ENCODE results near the gene DMC1.
"Not testable (repeated sequence)": the region's sequence is repeated elsewhere in the genome, so short reads cannot be mapped to it uniquely, and the experiment has no call there.

The DMC1 gene, protein sequence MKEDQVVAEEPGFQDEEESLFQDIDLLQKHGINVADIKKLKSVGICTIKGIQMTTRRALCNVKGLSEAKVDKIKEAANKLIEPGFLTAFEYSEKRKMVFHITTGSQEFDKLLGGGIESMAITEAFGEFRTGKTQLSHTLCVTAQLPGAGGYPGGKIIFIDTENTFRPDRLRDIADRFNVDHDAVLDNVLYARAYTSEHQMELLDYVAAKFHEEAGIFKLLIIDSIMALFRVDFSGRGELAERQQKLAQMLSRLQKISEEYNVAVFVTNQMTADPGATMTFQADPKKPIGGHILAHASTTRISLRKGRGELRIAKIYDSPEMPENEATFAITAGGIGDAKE

DNA sequence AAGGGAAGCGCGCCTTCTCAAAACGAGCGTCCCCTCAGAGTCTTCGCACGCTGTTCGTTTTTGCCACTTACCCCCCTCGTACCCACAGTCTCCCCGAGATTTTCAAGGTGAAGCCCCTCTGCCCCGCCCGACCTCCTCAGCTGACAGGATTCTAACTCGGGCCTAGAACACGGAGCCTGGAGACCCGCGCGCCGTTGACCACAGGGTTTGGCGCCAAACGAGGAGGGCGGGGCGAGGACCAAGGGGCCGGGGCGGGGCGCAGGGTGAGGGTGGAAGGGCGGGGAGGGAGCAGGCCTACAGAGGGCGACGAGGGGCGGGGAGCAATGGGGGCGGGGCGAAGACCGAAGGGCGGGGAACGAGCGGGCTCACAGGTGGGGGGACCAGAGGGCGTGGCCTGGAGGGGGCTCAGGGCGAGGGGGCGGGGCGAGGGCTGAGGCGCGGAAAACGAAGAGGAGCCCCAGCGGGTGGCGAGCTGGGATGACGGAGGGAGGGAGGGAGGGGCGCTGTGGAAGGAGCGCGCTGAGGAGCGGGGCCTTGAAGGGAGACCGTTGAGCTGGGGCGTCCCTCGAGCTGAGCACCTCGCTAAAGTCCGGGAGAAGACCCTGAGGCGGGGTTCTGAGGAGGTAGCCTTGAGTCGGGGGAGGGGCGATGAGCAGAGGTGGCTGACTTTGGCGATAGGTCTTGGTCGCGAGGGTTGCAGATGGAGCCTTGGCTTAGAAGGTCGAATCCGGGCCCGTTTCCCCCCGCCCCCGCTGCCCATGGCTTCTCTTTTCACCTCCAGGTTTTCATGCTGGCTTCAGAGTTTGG is at the start of gene DMC1:
Gene DMC1 (minus strand): TSS at position 212 of the 807 bp plus-strand sequence. CDS start 1,927 bp downstream, outside the sequence.
- peak; percentile 96 for DNase-seq

DNA sequence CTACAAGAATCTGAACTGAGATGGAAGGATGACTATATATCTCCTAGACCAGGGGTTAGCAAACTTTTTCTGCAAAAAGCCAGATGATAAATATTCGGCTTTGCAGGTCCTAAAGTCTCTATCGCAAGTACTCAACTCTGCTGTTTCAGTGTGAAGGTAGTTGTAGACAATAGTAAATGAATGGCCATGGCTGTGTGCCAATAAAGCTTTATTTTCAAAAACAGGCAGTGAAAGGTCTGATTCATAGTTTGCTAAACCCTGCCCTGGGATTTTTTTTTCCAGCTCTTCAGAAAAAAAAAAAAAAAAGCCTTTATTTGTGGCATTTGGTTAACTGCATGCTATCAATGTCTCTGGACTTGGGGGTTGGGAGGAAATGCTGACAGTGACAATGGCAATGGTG is 48.7 kb upstream of the DMC1 start:
- DNase-seq: no peak

DNA sequence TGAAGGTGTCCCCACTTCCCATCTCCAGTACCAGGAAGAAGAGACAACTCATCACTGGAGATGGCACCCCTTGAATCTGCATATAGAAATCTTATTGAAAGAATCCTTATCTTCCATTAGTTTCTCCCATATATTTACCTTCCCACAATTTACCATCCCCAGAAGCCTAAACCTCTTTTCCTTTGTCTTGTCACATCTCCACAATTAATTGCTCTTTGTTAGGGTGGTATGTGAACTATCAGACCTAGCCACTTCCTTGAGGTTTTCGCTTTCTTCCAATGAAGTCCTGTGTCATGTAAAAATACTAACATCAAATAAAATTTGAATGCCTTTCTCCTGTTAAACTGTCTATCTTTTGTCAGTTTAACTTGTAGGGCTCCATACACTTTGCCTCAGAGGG is 48.3 kb upstream of the DMC1 start:
- DNase-seq: no peak

DNA sequence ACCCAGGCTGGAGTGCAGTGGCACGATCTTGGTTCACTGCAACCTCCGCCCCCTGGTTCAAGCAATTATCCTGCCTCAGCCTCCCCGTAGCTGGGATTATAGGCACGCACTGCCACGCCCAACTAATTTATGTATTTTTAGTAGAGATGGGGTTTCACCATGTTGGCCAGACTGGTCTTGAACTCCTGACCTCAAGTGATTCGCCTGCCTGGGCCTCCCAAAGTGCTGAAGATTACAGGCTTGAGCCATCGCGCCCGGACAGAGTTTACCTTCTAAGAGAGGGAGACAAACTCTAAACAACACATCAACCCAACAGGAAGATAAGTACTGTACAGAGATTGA is 45.1 kb upstream of the DMC1 start:
- not testable (repeated sequence) for DNase-seq

DNA sequence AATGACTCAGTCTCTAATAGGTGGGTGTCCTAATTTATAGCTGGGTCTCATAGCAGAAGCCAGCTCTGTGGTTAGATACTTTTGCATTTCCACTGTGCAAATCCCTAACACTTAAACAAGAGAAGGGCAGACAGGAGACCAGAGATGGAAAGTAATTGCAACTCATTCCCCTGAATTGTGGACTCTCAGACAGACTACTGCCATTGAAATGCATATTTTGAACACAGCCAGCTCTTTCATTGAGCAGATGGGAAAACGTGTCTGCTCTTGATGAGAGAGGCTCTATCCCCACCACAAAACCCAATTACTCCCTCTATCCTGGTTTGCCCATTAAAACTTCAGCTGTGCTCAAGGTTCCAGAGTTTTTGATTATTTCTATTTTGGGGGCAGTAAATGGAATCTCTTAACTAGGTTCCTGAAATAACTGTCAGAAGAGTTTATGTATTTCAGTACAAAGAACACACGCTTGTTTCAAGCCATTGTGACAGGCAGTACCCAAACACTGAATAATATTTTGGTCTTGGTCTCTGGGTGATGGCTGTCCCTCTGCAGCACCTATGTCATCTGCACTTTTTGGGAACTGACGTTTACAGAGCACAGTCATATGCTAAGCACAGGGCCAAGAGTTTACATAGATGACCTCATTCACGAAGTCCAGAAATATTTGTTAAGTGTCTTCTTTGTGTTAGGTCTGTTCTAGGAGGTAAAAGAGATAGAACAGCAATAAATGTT is 44.5 kb upstream of the DMC1 start:
- DNase-seq: no peak

DNA sequence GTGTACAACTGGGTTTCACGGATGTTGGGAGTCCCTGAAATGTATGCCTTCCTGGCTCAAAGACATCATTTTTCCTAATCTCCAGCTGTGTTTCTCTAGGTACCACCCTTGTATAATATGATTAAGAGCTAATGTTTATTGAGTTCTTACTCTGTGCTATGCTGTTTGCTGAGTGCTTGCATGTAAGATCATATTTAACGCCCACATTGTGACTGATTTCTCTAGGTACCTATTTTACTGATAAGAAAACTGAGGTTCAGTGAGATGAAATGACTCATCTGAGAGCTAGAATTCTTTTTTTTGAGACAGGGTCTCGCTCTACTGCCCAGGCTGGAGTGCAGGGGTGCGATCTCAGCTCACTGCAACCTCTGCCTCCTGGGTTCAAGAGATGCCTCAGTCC is 43.6 kb upstream of the DMC1 start:
- no peak for DNase-seq

DNA sequence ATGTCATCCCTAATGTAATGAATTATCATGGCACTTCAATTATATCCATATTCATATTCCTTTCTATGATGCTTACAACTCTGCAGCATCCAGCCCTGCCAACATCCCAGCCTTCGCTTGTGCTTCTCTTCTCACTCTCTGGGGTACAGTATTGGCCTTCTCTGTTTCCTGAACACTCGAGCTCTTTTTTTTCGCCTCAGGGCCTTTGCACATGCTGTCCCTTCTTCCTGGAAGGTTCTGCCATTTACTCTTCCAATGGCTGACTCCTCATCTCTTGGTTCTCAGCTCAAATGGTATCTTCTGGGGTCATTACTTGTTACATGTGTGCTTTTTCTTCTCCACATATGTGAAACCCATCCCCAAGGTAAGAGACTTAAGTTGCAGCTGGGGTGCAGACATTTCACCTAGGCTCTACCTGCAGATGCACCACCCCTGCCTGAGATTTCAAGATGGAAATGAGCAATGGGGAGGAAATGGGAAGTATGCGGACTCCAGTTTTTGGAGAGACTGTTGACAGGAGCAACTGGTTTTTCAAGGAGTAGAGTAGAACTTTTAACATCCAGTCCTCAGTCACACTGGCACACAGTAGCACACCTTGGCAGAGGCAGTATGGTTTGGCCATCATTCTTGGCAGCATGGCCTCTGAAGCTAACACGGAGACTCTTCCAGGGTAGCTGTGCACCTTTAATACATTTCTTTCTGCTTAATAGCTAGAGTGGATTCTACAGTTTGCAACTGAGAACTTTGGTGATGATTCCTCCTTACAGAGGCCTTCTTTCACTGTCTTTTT is 42.4 kb upstream of the DMC1 start:
- DNase-seq: no peak

DNA sequence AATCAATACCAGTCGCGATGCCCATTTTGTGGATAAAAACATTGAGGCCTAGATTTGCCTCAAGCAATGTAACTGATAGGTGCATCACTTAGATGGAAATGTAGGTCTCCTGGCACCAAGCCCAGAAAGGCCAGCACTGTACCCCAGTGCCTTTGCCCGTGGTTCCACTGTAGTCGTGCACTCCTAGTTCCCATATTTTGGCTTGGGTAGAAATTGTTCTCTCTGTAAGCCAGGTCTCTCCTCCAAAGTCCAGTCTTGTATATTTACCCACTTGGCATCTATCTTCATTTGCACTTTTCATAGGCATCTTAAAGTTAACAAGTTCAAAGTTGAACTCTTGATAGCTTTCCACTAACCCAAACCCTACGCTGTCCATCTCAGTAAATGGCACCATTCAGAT is 41.6 kb upstream of the DMC1 start:
- no peak for DNase-seq

DNA sequence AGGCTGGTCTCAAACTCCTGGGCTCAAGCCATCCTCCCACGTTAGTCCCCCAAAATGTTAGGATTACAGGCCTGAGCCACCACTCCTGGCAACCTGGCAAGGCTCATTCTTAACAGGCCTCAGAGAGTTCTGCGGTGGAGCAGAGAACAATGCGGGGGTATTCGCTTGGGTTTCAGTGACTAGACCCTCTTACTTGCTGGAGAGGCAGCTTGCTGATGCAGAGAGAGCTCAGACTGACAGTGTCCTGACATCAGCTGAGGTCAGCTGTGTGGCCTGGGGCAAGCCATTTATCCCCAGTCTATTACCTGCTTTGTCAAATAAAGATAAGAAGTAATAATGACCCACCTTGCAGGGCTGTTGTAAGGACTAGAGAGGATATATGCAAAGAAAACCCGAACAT is 40.3 kb upstream of the DMC1 start:
- DNase-seq: no peak

DNA sequence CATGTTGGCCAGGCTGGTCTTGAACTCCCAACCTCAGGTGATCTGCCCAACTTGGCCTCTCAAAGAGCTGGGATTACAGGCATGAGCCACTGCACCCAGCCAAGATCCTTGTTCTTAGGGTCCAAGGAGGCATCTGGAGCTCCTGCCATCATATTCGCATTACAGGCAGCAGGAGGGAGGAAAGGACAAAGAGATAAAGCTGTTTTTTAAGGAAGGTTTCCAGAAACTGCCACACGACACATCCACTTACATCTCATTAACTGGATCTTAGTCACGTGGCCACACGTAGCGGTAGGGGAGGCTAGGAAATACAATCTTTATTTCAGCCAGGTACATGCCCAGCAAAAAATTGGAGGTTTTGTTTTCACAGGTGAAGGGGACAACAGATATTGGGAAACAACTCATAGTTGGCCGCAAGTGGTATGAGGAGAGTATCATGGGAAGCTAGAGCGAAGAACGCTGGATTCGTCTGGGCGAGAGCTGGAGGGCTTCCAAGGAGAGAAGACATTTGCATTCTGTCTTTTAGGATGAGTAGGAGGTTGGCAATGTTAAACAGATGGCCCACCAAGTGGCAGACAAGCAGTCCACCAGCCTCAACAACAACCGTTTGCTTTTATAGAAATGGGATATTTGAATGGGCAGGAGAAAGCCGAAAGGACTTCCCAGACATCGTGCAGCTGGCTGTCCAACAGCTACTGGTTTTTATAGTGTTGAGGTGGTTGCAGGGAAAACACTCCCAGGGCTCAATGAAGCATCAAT is 39.2 kb upstream of the DMC1 start:
- no peak for DNase-seq

DNA sequence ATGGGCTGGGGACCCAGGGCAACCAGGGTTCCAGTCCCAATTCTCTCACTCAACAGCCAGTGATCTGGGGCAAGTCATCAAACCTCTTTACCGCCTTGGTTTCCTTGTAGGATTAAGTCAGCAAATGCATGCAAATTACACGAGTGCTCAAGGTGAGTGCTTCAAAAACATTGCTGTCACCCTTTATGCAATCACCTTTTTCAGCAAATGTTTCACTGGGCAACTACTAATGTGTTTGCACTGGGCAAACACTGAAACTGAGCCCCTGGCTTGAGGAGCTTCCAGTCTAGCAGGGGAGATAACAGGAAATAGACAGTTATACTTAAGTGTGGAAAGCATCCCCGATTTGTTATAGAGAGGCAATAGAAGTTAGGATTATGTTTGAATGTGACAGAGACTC is 37.7 kb upstream of the DMC1 start:
- DNase-seq: no peak

DNA sequence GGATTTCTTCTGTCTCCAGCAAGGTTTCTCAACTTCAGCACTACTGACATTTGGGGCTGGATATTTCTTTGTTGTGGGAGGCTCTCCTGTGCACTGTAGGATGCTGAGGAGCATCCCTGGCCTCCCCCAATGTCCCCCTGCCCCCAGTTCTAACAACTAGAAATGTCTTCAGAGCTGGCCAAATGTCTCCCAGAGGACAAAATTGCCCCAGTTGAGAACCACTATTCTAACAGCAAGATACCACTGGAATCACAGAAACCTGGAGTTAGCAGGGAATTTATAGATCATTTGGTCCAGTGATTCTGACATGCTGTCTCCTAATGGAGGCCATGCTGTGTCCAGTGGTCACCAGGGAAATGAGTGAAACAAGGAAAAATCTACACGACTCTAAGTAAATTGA is 32.2 kb upstream of the DMC1 start:
- peak; percentile 63 for DNase-seq

DNA sequence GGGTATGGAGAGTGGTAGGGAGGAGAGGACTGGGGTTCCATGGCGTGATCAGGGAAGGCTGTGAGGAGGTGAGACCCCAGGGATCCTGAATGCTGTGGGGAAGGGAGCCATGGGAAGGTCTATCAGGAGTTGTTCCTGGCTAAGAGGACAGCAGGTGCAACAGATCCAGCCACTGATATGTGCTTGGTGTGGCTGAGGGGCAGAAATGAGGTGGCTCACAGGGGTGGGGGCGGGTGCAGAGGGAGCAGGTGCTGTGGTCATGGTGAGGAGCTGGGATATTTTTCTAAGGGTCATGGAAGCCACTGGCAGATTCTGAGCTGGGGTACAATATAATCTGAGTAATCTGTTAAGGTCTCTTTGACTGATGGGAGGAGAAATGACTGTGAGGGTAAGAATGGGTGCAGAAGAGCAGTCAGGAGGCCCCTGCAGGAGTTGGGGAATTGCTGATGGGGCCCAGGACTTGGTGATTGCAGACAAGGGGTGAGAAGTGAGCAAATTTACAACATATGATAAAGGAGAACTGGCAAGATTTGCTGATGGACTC is 31.3 kb upstream of the DMC1 start:
- DNase-seq: no peak

DNA sequence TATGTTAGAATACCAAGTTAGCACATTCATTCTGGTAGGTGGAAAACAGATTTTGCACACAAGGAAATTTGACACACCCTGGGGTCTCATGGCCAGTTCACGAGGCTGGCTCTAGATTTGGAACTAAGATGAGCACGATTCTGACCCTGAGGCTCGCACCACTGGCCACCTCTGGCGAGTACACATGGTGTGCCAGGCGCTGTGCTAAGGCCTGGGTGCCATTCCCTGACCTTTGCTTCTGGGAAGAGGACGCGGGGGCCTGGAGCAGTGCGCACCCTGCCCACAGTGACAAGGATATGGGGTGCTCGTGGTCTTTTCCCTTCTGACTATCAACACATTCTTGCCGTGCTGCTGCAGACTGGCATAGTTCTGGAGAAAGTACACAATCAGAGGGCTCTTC is 29.5 kb upstream of the DMC1 start:
- no peak for DNase-seq

DNA sequence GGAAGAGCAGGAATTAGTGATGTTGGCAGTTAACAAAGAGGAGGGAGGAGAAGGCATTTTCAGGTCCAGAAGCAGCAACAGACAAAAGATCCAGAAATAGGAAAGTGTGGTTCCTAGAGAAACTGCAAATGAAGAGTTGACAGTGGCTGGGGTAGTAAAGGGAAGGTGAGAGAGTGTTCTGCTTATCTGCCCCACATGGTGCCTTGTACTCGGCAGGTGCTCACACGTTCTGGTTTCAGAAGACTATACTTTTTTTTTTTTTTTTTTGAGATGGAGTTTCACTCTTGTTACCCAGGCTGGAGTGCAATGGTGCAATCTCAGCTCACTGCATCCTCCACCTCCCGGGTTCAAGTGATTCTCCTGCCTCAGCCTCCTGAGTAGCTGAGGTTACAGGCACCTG is 12.9 kb upstream of the DMC1 start:
- not testable (repeated sequence) for DNase-seq

DNA sequence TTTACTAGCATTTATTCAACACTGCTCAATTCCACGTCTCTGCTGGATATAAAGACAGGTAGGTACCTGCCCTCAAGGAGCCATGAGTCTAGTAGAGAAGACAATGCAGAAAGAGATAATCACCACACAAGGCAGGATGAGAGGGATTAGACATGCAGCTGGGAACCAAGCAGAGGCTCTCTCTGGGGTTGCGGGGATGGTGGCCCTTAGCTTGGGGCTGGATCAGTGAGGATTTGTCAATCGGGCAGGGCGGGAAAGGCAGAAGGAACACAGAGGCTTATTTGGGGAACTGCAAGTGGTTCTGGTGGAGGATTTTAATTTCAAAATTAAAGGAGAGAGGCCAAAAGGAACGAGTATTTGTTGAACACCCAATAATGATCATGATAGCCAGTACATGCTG is 8.5 kb upstream of the DMC1 start:
- no peak for DNase-seq

DNA sequence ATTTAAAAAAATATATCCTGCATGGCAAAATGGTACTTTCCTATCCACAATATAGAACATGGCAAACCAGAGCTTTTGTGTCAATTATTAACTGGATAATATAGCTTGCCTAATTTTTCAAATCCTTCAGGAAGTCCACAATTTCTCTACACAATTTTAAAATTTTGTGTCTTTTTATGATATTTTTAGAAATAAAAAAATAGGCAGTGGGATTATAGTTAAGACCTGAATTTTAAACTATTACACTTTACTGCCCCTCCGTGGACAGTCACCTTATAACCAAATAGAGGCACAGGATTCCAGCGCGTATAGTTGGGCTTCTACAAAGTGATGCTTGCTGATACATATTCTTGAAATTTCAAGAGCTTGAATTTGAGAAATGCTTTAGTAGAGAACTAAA is 2.1 kb upstream of the DMC1 start:
- DNase-seq: peak; percentile 81

DNA sequence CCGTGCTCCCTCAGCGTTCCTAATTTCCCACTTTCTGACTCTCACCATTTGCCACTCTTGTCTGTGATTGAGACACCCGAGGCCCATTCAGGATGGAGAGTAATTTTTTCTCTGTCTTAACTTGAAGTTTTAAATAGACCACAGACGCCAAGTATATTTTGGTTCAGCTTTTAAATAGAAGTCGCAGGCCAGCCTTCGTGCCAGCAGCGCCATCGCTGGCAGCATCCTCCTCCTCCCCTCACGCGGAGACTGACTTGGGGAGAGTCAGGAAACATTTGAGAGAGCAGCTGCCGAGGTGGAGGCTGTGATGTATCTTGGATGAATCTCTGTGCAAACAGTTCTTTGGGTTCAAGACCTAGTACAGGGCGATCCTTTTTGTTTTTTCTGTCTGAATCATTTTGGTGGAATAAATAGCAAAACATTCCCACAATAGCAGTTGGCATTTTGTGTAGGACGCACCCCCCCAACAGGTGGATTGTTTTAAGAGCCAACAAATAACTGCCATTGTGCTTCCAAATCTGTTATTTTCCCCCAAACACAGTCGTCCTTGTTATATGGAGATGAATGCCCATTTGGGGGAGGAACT is 889 bp upstream of the DMC1 start:
- DNase-seq: no peak

DNA sequence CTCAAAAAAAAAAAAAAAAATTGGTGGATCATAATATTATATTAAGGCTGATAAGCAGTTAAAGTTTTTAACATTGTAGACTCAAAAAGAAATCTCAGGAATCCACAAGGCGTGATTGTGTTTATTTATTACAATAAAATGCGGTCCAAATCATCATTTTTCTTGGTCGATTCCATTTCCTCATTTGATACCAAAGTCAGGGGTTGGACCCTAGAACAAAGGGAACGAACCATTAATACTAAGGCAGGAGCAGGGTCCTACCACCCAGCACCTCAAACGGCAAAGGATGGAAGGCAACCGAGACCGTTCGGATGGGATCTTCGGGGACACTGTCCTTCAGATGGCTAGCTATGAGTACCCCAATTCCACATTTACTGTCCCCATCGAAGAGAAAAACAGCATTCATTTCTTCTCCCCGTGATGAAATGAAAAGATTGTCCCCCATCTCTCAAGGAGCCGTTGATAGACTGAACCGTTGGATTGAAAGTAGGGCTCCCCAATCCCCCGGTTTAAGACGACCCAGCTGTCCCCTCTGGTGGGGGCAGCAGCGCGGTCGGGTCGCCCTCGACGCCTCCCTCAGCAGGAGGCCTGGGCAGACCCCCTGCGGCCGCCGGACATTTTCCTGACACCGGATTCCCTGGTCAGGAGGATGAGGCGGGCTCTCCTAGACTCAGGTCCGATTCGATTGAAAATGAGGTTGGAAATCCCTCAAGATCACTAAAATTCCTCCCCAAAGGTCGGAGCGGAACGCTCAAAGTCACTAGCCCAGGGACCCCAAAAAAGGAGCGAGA is 607 bp downstream of the DMC1 start:
- peak; percentile 50 for DNase-seq

DNA sequence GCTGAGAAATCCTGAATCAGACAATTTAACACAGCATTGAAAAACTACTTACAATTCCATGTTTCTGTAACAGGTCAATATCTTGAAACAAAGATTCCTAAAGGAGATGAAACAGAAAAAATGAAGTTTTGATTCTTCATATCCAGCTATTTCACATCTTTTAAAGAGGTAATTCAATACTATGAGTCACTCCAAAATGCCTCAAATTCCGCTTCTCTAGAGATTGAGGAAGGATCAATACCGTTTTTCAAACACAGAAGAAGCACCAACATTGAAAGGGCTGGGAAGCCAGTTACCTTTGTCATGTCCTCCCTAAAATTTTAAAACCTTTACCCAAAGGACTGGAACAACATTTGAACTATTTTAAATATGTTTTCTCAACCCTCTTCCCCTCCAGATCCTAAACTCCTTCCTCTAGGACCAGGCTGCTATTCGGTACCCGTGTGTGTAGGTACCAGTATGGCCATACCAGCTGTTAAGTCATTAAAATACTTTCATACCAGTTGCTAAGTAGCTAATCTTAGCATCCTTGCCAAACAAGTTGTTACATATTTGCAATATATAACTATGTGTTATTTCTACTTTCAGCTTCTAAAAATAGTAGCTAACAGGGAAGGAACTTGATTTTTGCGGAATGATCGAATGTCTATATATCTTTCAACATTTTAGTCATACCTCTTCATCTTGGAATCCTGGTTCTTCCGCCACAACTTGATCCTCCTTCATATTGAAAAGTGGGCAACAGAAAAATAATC is 2.3 kb downstream of the DMC1 start:
- no peak for DNase-seq

All from eye (tissue), 1 donor.